Measurements from ENCODE around the gene HYDIN. TPM values are rescaled to one million over a fixed set of nuclear protein-coding genes. Genes with fewer than 3 reads are reported as not detected.

The HYDIN gene
- total and polyA plus RNA-seq, 4 experiments from 2014 or later, result not detected

- POLR2A ChIA-PET (ENCODE audit: partially characterized antibody), result no interaction called here
- Mint-ChIP-seq H3K27ac (peak overlapping the region in 2 of 7 donors; percentile 11 to 31), H3K4me1 (no peaks in the 10 kb centered on the region), H3K36me3 (peaks cover 41 to 72% of the 10 kb centered on the region in 2 donors), H3K4me3 (no peak overlapping the region), H3K27me3 (no peaks in the 10 kb centered on the region), H3K9me3 (no peaks in the 10 kb centered on the region)
- H3K27me3 ChIP-seq (ENCODE audit: insufficient read depth, low read length), result no peaks in the 10 kb centered on the region
- CTCF ChIA-PET (ENCODE audit: partially characterized antibody), result interaction anchor here (1.5 kb wide), 1 partner anchor 12 kb away, joined by 7 read pairs; no protein-coding TSS in a partner anchor
- no peak overlapping the region for H3K27ac ChIP-seq (ENCODE audit: low read depth, low read length)
- H3K4me3 ChIP-seq (ENCODE audit: low read length in 2 of 2), result no peak overlapping the region
- no peaks in the 10 kb centered on the region for H3K9me3 ChIP-seq (ENCODE audit: control insufficient read depth in 1 of 2, low read length in 2 of 2)
- DNase-seq, result no peak
- H3K36me3 ChIP-seq (ENCODE audit: insufficient read depth, low read length), result peaks cover 26% of the 10 kb centered on the region
- intact Hi-C loops (cut with micrococcal nuclease), result no loop called here
- H3K4me1 ChIP-seq (ENCODE audit: insufficient read depth, low read length), result no peaks in the 10 kb centered on the region
Measured at GRCh38 chr16:70759666-70760065, 470.9 kb downstream of the HYDIN start.

- intact Hi-C loops (cut with micrococcal nuclease), result no loop called here
- Histone ChIP-seq H3K4me3 (ENCODE audit: low read length in 2 of 2) (no peak overlapping the region), H3K36me3 (ENCODE audit: insufficient read depth, low read length) (peaks cover 26% of the 10 kb centered on the region), H3K27ac (ENCODE audit: low read depth, low read length) (no peak overlapping the region), H3K4me1 (ENCODE audit: insufficient read depth, low read length) (no peaks in the 10 kb centered on the region), H3K9me3 (ENCODE audit: control insufficient read depth in 1 of 2, low read length in 2 of 2) (no peaks in the 10 kb centered on the region), H3K27me3 (ENCODE audit: insufficient read depth, low read length) (no peaks in the 10 kb centered on the region)
- Mint-ChIP-seq H3K9me3 (no peaks in the 10 kb centered on the region), H3K27me3 (no peaks in the 10 kb centered on the region), H3K4me3 (no peak overlapping the region), H3K4me1 (no peaks in the 10 kb centered on the region), H3K36me3 (peaks cover 37 to 66% of the 10 kb centered on the region in 2 donors), H3K27ac (peak overlapping the region in 1 of 7 donors; percentile 48)
- ChIA-PET CTCF (ENCODE audit: partially characterized antibody) (interaction anchor here (1.5 kb wide), 1 partner anchor 13 kb away, joined by 7 read pairs; no protein-coding TSS in a partner anchor), POLR2A (ENCODE audit: partially characterized antibody) (no interaction called here)
- no peak for DNase-seq
Measured at GRCh38 chr16:70758786-70759185, 471.7 kb downstream of the HYDIN start.

Other genes with a start within 250 kb of the HYDIN start
- gene CMTR2, start 58.7 kb upstream of the HYDIN start, total RNA-seq, result 10 to 100 TPM; 27.3 to 28.5 TPM
- gene CMTR2, start 58.7 kb upstream of the HYDIN start, polyA plus RNA-seq, result 10 to 100 TPM; 16.6 to 26.4 TPM
- not detected for gene CALB2, start 128.0 kb upstream of the HYDIN start, total RNA-seq
- not detected for gene CALB2, start 128.0 kb upstream of the HYDIN start, polyA plus RNA-seq
- not detected for gene TLE7, start 211.3 kb upstream of the HYDIN start, total RNA-seq
- not detected for gene TLE7, start 211.3 kb upstream of the HYDIN start, polyA plus RNA-seq
- 10 to 100 TPM; 15.2 to 16.2 TPM for gene ZNF23, start 231.5 kb upstream of the HYDIN start, total RNA-seq
- gene ZNF23, start 231.5 kb upstream of the HYDIN start, polyA plus RNA-seq, result 1 to 10 TPM; 5.5 to 5.6 TPM

Data from CD4-positive, alpha-beta memory T cell (primary cell).